HepG2 (cell line): ENCODE measurements around the gene CLDN24. TPM values are rescaled to one million over a fixed set of nuclear protein-coding genes. Genes with fewer than 3 reads are reported as not detected.

Experiments
- ATAC-seq: fragments of 200-7000 bp; cut with Tn5 transposase; 3 replicates; pipeline ENCODE4 v1.9.1; 2020; ENCODE audit warnings: mild to moderate bottlenecking, moderate library complexity
- BruUV-seq: library from RNA; stranded (reverse); fragments of 400-500 nt; replicated peaks from 2 replicates; lab custom pipeline; 2021; lab: Mats Ljungman, UMichigan
- CTCF ChIA-PET: fragments of 300-600 bp; formaldehyde crosslinking; extraction: SDS; loops from one replicate; lab custom pipeline; 2021; ENCODE audit warnings: low total read pairs, inconsistent platforms, low intra/inter-chr PET ratio; lab: Yijun Ruan, JAX
- POLR2A ChIA-PET: fragments of 350-600 bp; sonication (Branson Sonifier 250); formaldehyde crosslinking; loops from one replicate; lab custom pipeline; 2020; ENCODE audit warnings: antibody characterized with exemption, inconsistent platforms; lab: Yijun Ruan, JAX
- DNase-seq: peaks from one replicate; pipeline ENCODE4 v3.0.0-alpha.2; 2015; ENCODE audit warnings: low spot score
- FAIRE-seq: peaks from 3 replicates; lab custom pipeline; 2011; peaks lifted over from hg19 to GRCh38; lab: Jason Lieb, UNC
- H2AFZ ChIP-seq: one replicate; pipeline ENCODE4 v1.6.1; 2011; ENCODE audit warnings: low read length, inconsistent platforms
- H3K27ac ChIP-seq: fragments of 300-600 bp; 3 replicates; pipeline ENCODE4 v1.8.0; 2011; ENCODE audit warnings: mixed run types, mild to moderate bottlenecking, mixed read lengths, low read length, inconsistent platforms; ENCODE audit not compliant: insufficient read depth; ENCODE audit errors: extremely low read length
- H3K27me3 ChIP-seq, 2 experiments: fragments of 200-600 bp in 1 of 2; 2 replicates in 1 of 2; 3 replicates in 1 of 2; pipeline versions ENCODE4 v1.6.0 to v1.8.0; 2011; ENCODE audit warnings: low read length in 2 of 2, mild to moderate bottlenecking in 2 of 2, moderate library complexity in 2 of 2, inconsistent platforms in 1 of 2; ENCODE audit not compliant: insufficient read depth in 2 of 2, control insufficient read depth in 1 of 2
- H3K36me3 ChIP-seq, 2 experiments: fragments of 200-600 bp in 1 of 2; replicated peaks in 1 of 2; 2 replicates in 1 of 2; 3 replicates in 1 of 2; pipeline versions ENCODE4 v1.5.1 to v1.8.0; 2011; ENCODE audit warnings: low read length in 2 of 2, inconsistent platforms in 1 of 2; ENCODE audit not compliant: insufficient read depth in 2 of 2, control insufficient read depth in 1 of 2
- H3K4me1 ChIP-seq: 2 replicates; pipeline ENCODE4 v1.5.1; 2012; ENCODE audit warnings: low read length, inconsistent platforms; ENCODE audit not compliant: insufficient read depth
- H3K4me2 ChIP-seq: 2 replicates; pipeline ENCODE4 v1.6.0; 2011; ENCODE audit warnings: low read depth, low read length, inconsistent platforms
- H3K4me3 ChIP-seq, 3 experiments: fragments of 200-600 bp in 1 of 3; sonication (generic), shearing (Covaris generic) in 1 of 3; replicated peaks in 1 of 3; 2 replicates each; pipeline ENCODE4 v1.5.1; 2011 to 2016; ENCODE audit warnings: low read length in 3 of 3, inconsistent platforms in 2 of 3, low read depth in 2 of 3, mild to moderate bottlenecking in 2 of 3, control low read depth in 1 of 3, mixed read lengths in 1 of 3; ENCODE audit not compliant: insufficient read depth in 1 of 3
- H3K79me2 ChIP-seq: one replicate; pipeline ENCODE4 v1.6.1; 2011; ENCODE audit warnings: low read length, inconsistent platforms; ENCODE audit not compliant: insufficient read depth
- H3K9ac ChIP-seq: 2 replicates; pipeline ENCODE4 v1.6.0; 2011; ENCODE audit warnings: mild to moderate bottlenecking, low read depth, low read length, inconsistent platforms; ENCODE audit not compliant: insufficient read depth
- H3K9me3 ChIP-seq: 2 replicates; pipeline ENCODE4 v1.5.1; 2012; ENCODE audit warnings: mild to moderate bottlenecking, low read length
- H4K20me1 ChIP-seq: 2 replicates; pipeline ENCODE4 v1.6.0; 2011; ENCODE audit warnings: inconsistent platforms, mild to moderate bottlenecking, low read length, moderate library complexity; ENCODE audit not compliant: insufficient read depth
- GTF3A ChIP-seq: sonication (generic); formaldehyde crosslinking; conservative IDR thresholded peaks from 2 replicates; pipeline ENCODE4 v1.4.0; 2020; ENCODE audit warnings: mild to moderate bottlenecking, missing genetic modification reagents
- MEF2D ChIP-seq: sonication (generic); formaldehyde crosslinking; IDR thresholded peaks from 2 replicates; pipeline ENCODE4 v1.5.1; 2020; ENCODE audit warnings: mild to moderate bottlenecking, missing genetic modification reagents
- NFE2L1 ChIP-seq: sonication (generic); formaldehyde crosslinking; IDR thresholded peaks from 2 replicates; pipeline ENCODE4 v1.4.0; 2020; ENCODE audit warnings: missing genetic modification reagents, mild to moderate bottlenecking, borderline replicate concordance
- RXRA ChIP-seq: sonication (generic); formaldehyde crosslinking; IDR thresholded peaks from 2 replicates; pipeline ENCODE4 v1.5.1; 2020; ENCODE audit warnings: missing genetic modification reagents
- SALL2 ChIP-seq: sonication (generic); formaldehyde crosslinking; IDR thresholded peaks from 2 replicates; pipeline ENCODE4 v1.8.1; 2023; ENCODE audit warnings: mild to moderate bottlenecking, missing genetic modification reagents, inconsistent platforms
- SNAI1 ChIP-seq: sonication (generic); formaldehyde crosslinking; IDR thresholded peaks from 2 replicates; pipeline ENCODE4 v1.5.0; 2020; ENCODE audit warnings: mild to moderate bottlenecking, missing genetic modification reagents, borderline replicate concordance
- ZNF484 ChIP-seq: sonication (generic); formaldehyde crosslinking; IDR thresholded peaks from 2 replicates; pipeline ENCODE4 v1.5.1; 2020; ENCODE audit warnings: mild to moderate bottlenecking, low read depth, missing genetic modification reagents, borderline replicate concordance
- ZNF549 ChIP-seq: sonication (generic); formaldehyde crosslinking; IDR thresholded peaks from 2 replicates; pipeline ENCODE4 v1.5.0; 2020; ENCODE audit warnings: missing genetic modification reagents
- ZNF570 ChIP-seq: sonication (generic); formaldehyde crosslinking; IDR thresholded peaks from 2 replicates; pipeline ENCODE4 v1.4.0; 2020; ENCODE audit warnings: mild to moderate bottlenecking, missing genetic modification reagents, borderline replicate concordance
- ZNF772 ChIP-seq: sonication (generic); formaldehyde crosslinking; IDR thresholded peaks from 2 replicates; pipeline ENCODE4 v1.5.0; 2020; ENCODE audit warnings: mild to moderate bottlenecking, missing genetic modification reagents
- WGBS: methylation state at CpG from one replicate; pipeline ENCODE4 v1.1.6; 2017; ENCODE audit warnings: low lambda C conversion rate; 5-methylcytosine and 5-hydroxymethylcytosine counted together
- in situ Hi-C: cut with HindIII; loops from 2 replicates; pipeline ENCODE4 v1.10.0; 2017; ENCODE audit warnings: low pct_unique_long_range_greater_than_20kb; ENCODE audit not compliant: extremely low pct_ligation_motif_present
- intact Hi-C: fragments of 100-400 bp; cut with micrococcal nuclease; formaldehyde crosslinking; loops from one replicate; pipeline ENCODE4 v1.10.0; 2022; ENCODE audit not compliant: unreplicated experiment
- polyA plus RNA-seq, 8 experiments: library from polyadenylated mRNA; depleted of rRNA in 3 of 8; stranded (reverse) in 7 of 8; unstranded in 1 of 8; fragments of >200 nt; fragmentation: Illumina TruSeq in 4 of 8; extraction: Trizol in 4 of 8; gene quantifications; 2 replicates each; pipeline versions ENCODE4 v1.2.1 to v1.2.3, GENCODE V29; 2011 to 2016; ENCODE audit warnings: low read depth in 4 of 8, missing spikeins in 1 of 8, mixed read lengths in 1 of 8; ENCODE audit not compliant: insufficient read depth in 1 of 8
- total RNA-seq, 5 experiments: library from RNA; depleted of rRNA; stranded (reverse); fragments of >200 nt; fragmentation: Illumina TruSeq; extraction: Trizol; gene quantifications; 2 replicates each; pipeline ENCODE4 v1.2.3, GENCODE V29; 2016; ENCODE audit warnings: low read depth in 1 of 5
- TF ChIP-seq, protein P1 (sequence below): sonication (generic); IDR thresholded peaks from 2 replicates; pipeline ENCODE4 v1.6.1; 2016; ENCODE audit warnings: low read depth, borderline replicate concordance
- TF ChIP-seq, protein P2 (sequence below): sonication (generic); formaldehyde crosslinking; IDR thresholded peaks from 2 replicates; pipeline ENCODE4 v1.8.0; 2023; ENCODE audit warnings: mild to moderate bottlenecking, missing genetic modification reagents
- TF ChIP-seq, protein P3 (sequence below): sonication (generic); formaldehyde crosslinking; IDR thresholded peaks from 2 replicates; pipeline ENCODE4 v1.5.0; 2020; ENCODE audit warnings: missing genetic modification reagents
- TF ChIP-seq, protein P4 (sequence below): sonication (generic); formaldehyde crosslinking; IDR thresholded peaks from 2 replicates; pipeline ENCODE4 v1.4.0; 2020; ENCODE audit warnings: mild to moderate bottlenecking, missing genetic modification reagents
- TF ChIP-seq, protein P5 (sequence below): sonication (generic); formaldehyde crosslinking; IDR thresholded peaks from 2 replicates; pipeline ENCODE4 v1.4.0; 2020; ENCODE audit warnings: missing genetic modification reagents

The CLDN24 gene
- total and polyA plus RNA-seq, 2 of the 13 experiments (the other 11 are each of a cell fraction or from before 2014, with no cell fraction given): not detected

GRCh38 chr4:183349673-183350072 lies 27.4 kb upstream of the CLDN24 start:
- FAIRE-seq (no peak), DNase-seq (no peak), ATAC-seq (no peak)
- H3K4me2 ChIP-seq: no peak overlapping the region
- peaks cover 10% of the 10 kb centered on the region for H3K4me1 ChIP-seq
- no peak overlapping the region for H3K4me3 ChIP-seq
- in situ Hi-C loops: no loop called here
- H3K27ac ChIP-seq: no peak overlapping the region
- H3K36me3 ChIP-seq: no peaks in the 10 kb centered on the region
- H3K79me2 ChIP-seq: no peaks in the 10 kb centered on the region
- ChIA-PET POLR2A (no interaction called here), CTCF (no interaction called here)
- intact Hi-C loops: no loop called here
- H4K20me1 ChIP-seq: no peaks in the 10 kb centered on the region
- no peaks in the 10 kb centered on the region for H3K9me3 ChIP-seq
- no peaks in the 10 kb centered on the region; a peak in 1 of 5 replicates for H3K27me3 ChIP-seq
- 75% methylated on average over 9 of the region's 9 CpGs for WGBS
- no TSS peak for BruUV-seq
- no peak overlapping the region for H3K9ac ChIP-seq
- no peak overlapping the region for H2AFZ ChIP-seq
- TF ChIP-seq, protein P1, sequence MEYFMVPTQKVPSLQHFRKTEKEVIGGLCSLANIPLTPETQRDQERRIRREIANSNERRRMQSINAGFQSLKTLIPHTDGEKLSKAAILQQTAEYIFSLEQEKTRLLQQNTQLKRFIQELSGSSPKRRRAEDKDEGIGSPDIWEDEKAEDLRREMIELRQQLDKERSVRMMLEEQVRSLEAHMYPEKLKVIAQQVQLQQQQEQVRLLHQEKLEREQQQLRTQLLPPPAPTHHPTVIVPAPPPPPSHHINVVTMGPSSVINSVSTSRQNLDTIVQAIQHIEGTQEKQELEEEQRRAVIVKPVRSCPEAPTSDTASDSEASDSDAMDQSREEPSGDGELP: no peak
- no peak for TF ChIP-seq ZNF772
- no peak for TF ChIP-seq GTF3A (CRISPR knock-in tag)
- no peak for TF ChIP-seq ZNF570
- TF ChIP-seq, protein P2, sequence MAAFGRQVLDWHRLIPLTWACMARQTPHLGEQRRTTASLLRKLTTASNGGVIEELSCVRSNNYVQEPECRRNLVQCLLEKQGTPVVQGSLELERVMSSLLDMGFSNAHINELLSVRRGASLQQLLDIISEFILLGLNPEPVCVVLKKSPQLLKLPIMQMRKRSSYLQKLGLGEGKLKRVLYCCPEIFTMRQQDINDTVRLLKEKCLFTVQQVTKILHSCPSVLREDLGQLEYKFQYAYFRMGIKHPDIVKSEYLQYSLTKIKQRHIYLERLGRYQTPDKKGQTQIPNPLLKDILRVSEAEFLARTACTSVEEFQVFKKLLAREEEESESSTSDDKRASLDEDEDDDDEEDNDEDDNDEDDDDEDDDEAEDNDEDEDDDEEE (CRISPR knock-in tag): no peak
- TF ChIP-seq MEF2D: no peak
- no peak for TF ChIP-seq ZNF484
- TF ChIP-seq, protein P3, sequence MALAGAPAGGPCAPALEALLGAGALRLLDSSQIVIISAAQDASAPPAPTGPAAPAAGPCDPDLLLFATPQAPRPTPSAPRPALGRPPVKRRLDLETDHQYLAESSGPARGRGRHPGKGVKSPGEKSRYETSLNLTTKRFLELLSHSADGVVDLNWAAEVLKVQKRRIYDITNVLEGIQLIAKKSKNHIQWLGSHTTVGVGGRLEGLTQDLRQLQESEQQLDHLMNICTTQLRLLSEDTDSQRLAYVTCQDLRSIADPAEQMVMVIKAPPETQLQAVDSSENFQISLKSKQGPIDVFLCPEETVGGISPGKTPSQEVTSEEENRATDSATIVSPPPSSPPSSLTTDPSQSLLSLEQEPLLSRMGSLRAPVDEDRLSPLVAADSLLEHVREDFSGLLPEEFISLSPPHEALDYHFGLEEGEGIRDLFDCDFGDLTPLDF (CRISPR knock-in tag): no peak
- TF ChIP-seq SALL2 (CRISPR knock-in tag): no peak
- TF ChIP-seq RXRA: no peak
- TF ChIP-seq SNAI1 (CRISPR knock-in tag): no peak
- TF ChIP-seq, protein P4, sequence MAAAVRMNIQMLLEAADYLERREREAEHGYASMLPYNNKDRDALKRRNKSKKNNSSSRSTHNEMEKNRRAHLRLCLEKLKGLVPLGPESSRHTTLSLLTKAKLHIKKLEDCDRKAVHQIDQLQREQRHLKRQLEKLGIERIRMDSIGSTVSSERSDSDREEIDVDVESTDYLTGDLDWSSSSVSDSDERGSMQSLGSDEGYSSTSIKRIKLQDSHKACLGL (CRISPR knock-in tag): no peak
- TF ChIP-seq, protein P5, sequence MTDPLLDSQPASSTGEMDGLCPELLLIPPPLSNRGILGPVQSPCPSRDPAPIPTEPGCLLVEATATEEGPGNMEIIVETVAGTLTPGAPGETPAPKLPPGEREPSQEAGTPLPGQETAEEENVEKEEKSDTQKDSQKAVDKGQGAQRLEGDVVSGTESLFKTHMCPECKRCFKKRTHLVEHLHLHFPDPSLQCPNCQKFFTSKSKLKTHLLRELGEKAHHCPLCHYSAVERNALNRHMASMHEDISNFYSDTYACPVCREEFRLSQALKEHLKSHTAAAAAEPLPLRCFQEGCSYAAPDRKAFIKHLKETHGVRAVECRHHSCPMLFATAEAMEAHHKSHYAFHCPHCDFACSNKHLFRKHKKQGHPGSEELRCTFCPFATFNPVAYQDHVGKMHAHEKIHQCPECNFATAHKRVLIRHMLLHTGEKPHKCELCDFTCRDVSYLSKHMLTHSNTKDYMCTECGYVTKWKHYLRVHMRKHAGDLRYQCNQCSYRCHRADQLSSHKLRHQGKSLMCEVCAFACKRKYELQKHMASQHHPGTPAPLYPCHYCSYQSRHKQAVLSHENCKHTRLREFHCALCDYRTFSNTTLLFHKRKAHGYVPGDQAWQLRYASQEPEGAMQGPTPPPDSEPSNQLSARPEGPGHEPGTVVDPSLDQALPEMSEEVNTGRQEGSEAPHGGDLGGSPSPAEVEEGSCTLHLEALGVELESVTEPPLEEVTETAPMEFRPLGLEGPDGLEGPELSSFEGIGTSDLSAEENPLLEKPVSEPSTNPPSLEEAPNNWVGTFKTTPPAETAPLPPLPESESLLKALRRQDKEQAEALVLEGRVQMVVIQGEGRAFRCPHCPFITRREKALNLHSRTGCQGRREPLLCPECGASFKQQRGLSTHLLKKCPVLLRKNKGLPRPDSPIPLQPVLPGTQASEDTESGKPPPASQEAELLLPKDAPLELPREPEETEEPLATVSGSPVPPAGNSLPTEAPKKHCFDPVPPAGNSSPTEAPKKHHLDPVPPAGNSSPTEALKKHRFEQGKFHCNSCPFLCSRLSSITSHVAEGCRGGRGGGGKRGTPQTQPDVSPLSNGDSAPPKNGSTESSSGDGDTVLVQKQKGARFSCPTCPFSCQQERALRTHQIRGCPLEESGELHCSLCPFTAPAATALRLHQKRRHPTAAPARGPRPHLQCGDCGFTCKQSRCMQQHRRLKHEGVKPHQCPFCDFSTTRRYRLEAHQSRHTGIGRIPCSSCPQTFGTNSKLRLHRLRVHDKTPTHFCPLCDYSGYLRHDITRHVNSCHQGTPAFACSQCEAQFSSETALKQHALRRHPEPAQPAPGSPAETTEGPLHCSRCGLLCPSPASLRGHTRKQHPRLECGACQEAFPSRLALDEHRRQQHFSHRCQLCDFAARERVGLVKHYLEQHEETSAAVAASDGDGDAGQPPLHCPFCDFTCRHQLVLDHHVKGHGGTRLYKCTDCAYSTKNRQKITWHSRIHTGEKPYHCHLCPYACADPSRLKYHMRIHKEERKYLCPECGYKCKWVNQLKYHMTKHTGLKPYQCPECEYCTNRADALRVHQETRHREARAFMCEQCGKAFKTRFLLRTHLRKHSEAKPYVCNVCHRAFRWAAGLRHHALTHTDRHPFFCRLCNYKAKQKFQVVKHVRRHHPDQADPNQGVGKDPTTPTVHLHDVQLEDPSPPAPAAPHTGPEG (CRISPR knock-in tag): no peak
- no peak for TF ChIP-seq ZNF549 (CRISPR knock-in tag)
- TF ChIP-seq NFE2L1 (CRISPR knock-in tag): no peak
